HG02798 (cell line): ENCODE measurements around the gene PCDHA8.
"Not testable (repeated sequence)": the region's sequence is repeated elsewhere in the genome, so short reads cannot be mapped to it uniquely, and the experiment has no call there.

ENCODE experiments used
- ATAC-seq: cut with Tn5 transposase; IDR thresholded peaks from one replicate; pipeline ENCODE4 v1.9.1; 2021; ENCODE audit warnings: mild to moderate bottlenecking; ENCODE audit not compliant: unreplicated experiment, poor library complexity

The PCDHA8 gene

GRCh38 chr5:140828362-140828737 lies 12.6 kb upstream of the PCDHA8 start:
- no peak for ATAC-seq

GRCh38 chr5:140829511-140830501 lies 11.2 kb upstream of the PCDHA8 start:
- not testable (repeated sequence) for ATAC-seq

- ATAC-seq, result no peak
Measured at GRCh38 chr5:140833993-140834392, 7.0 kb upstream of the PCDHA8 start, which contains the start of gene PCDHA7. Gene PCDHA7, plus strand, starts transcription at chr5:140834269. Its CDS starts 115 bp downstream, at chr5:140834384.

GRCh38 chr5:140834439-140835008 lies 6.5 kb upstream of the PCDHA8 start:
- ATAC-seq, result not testable (repeated sequence)

GRCh38 chr5:140835622-140836510 lies 5.1 kb upstream of the PCDHA8 start:
- ATAC-seq, result no peak

GRCh38 chr5:140842798-140843733 lies 2.1 kb downstream of the PCDHA8 start:
- no peak for ATAC-seq

- not testable (repeated sequence) for ATAC-seq
Measured at GRCh38 chr5:140848139-140849102, 7.4 kb downstream of the PCDHA8 start, which contains the start of gene PCDHA9. Gene PCDHA9, plus strand, starts transcription at chr5:140848382. Its CDS starts 114 bp downstream, at chr5:140848496.

GRCh38 chr5:140849831-140850634 lies 9.0 kb downstream of the PCDHA8 start:
- not testable (repeated sequence) for ATAC-seq

- no peak for ATAC-seq
Measured at GRCh38 chr5:140855772-140856674, 15.0 kb downstream of the PCDHA8 start, which contains the start of gene PCDHA10. Gene PCDHA10, plus strand, starts transcription at chr5:140855897. Its CDS starts 152 bp downstream, at chr5:140856049.

GRCh38 chr5:140857177-140857986 lies 16.4 kb downstream of the PCDHA8 start:
- no peak for ATAC-seq

GRCh38 chr5:140857987-140858240 lies 16.9 kb downstream of the PCDHA8 start:
- ATAC-seq, result no peak

- no peak for ATAC-seq
Measured at GRCh38 chr5:140862441-140863295, 21.7 kb downstream of the PCDHA8 start.

- no peak for ATAC-seq
Measured at GRCh38 chr5:140868721-140869554, 28.0 kb downstream of the PCDHA8 start, which contains the start of gene PCDHA11. Gene PCDHA11, plus strand, starts transcription at chr5:140868957. Its CDS starts 147 bp downstream, at chr5:140869104.

GRCh38 chr5:140869555-140869886 lies 28.5 kb downstream of the PCDHA8 start:
- ATAC-seq, result no peak
